ENCODE results near the gene PLXDC2. TPM values are rescaled to one million over a fixed set of nuclear protein-coding genes. Genes with fewer than 3 reads are reported as not detected.

The PLXDC2 gene
- total and polyA plus RNA-seq, 10 of the 15 experiments (the other 5 are each of a cell fraction or from before 2014, with no cell fraction given) = 0.05 to 1.8 (median 0.14) TPM; not detected in 2

DNA sequence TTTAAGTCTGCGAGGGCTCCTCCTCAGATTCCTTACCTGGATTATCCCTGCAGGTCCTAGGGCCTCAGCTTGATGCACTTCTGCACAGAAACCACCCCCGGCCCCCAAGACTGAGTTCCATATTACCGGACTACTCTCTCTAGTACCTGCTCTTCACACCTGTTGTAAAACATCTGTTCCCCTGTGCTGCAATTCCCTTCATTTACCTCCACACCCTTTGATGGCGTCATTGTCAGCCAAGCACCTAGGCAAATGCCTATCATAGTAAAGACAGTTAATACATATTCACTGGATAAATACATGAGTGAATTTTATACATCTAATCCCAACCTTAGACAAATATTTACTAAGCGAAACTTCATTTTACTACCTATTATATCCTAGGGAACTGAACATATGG lies 275.5 kb downstream of the PLXDC2 start:
- TF ChIP-seq, protein P1, sequence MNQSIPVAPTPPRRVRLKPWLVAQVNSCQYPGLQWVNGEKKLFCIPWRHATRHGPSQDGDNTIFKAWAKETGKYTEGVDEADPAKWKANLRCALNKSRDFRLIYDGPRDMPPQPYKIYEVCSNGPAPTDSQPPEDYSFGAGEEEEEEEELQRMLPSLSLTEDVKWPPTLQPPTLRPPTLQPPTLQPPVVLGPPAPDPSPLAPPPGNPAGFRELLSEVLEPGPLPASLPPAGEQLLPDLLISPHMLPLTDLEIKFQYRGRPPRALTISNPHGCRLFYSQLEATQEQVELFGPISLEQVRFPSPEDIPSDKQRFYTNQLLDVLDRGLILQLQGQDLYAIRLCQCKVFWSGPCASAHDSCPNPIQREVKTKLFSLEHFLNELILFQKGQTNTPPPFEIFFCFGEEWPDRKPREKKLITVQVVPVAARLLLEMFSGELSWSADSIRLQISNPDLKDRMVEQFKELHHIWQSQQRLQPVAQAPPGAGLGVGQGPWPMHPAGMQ (IDR thresholded peaks at IDR 0.05; ENCODE audit: borderline replicate concordance) = no peak
- TF ChIP-seq, protein P2, sequence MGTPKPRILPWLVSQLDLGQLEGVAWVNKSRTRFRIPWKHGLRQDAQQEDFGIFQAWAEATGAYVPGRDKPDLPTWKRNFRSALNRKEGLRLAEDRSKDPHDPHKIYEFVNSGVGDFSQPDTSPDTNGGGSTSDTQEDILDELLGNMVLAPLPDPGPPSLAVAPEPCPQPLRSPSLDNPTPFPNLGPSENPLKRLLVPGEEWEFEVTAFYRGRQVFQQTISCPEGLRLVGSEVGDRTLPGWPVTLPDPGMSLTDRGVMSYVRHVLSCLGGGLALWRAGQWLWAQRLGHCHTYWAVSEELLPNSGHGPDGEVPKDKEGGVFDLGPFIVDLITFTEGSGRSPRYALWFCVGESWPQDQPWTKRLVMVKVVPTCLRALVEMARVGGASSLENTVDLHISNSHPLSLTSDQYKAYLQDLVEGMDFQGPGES (IDR thresholded peaks at IDR 0.05) = no peak
- TF ChIP-seq ZSCAN29 (IDR thresholded peaks at IDR 0.05) (no peak), RFX5 (IDR thresholded peaks at IDR 0.05; ENCODE audit: low read depth, low read length) (no peak), HDAC6 (IDR thresholded peaks at IDR 0.05; ENCODE audit: unreplicated experiment) (no peak), TAF1 (IDR thresholded peaks at IDR 0.05; ENCODE audit: borderline replicate concordance, low read depth, low read length) (no peak), ZZZ3 (IDR thresholded peaks at IDR 0.05; ENCODE audit: control insufficient read depth, insufficient read length, low read depth) (no peak), MTA3 (IDR thresholded peaks at IDR 0.05; ENCODE audit: borderline replicate concordance, low read length) (no peak)
- TF ChIP-seq, protein P3, sequence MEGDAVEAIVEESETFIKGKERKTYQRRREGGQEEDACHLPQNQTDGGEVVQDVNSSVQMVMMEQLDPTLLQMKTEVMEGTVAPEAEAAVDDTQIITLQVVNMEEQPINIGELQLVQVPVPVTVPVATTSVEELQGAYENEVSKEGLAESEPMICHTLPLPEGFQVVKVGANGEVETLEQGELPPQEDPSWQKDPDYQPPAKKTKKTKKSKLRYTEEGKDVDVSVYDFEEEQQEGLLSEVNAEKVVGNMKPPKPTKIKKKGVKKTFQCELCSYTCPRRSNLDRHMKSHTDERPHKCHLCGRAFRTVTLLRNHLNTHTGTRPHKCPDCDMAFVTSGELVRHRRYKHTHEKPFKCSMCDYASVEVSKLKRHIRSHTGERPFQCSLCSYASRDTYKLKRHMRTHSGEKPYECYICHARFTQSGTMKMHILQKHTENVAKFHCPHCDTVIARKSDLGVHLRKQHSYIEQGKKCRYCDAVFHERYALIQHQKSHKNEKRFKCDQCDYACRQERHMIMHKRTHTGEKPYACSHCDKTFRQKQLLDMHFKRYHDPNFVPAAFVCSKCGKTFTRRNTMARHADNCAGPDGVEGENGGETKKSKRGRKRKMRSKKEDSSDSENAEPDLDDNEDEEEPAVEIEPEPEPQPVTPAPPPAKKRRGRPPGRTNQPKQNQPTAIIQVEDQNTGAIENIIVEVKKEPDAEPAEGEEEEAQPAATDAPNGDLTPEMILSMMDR (IDR thresholded peaks at IDR 0.05 in 2 of 3, conservative IDR thresholded peaks at IDR 0.05 in 1 of 3; ENCODE audit: control insufficient read depth in 2 of 3, extremely low read depth in 1 of 3, insufficient read depth in 1 of 3, low read depth in 3 of 3, low read length in 3 of 3) = no peak
- TF ChIP-seq, protein P4, sequence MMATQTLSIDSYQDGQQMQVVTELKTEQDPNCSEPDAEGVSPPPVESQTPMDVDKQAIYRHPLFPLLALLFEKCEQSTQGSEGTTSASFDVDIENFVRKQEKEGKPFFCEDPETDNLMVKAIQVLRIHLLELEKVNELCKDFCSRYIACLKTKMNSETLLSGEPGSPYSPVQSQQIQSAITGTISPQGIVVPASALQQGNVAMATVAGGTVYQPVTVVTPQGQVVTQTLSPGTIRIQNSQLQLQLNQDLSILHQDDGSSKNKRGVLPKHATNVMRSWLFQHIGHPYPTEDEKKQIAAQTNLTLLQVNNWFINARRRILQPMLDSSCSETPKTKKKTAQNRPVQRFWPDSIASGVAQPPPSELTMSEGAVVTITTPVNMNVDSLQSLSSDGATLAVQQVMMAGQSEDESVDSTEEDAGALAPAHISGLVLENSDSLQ (IDR thresholded peaks at IDR 0.05) = no peak
- TF ChIP-seq, protein P5, sequence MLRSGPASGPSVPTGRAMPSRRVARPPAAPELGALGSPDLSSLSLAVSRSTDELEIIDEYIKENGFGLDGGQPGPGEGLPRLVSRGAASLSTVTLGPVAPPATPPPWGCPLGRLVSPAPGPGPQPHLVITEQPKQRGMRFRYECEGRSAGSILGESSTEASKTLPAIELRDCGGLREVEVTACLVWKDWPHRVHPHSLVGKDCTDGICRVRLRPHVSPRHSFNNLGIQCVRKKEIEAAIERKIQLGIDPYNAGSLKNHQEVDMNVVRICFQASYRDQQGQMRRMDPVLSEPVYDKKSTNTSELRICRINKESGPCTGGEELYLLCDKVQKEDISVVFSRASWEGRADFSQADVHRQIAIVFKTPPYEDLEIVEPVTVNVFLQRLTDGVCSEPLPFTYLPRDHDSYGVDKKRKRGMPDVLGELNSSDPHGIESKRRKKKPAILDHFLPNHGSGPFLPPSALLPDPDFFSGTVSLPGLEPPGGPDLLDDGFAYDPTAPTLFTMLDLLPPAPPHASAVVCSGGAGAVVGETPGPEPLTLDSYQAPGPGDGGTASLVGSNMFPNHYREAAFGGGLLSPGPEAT (IDR thresholded peaks at IDR 0.05; ENCODE audit: low read depth) = no peak
- intact Hi-C loops (cut with micrococcal nuclease; ENCODE audit: unreplicated experiment) (no loop called here), in situ Hi-C loops (cut with MboI) (no loop called here)
- Histone ChIP-seq H3K79me2 (ENCODE audit: control insufficient read depth, insufficient read depth, low read length) (no peaks in the 10 kb centered on the region), H3K27ac (ENCODE audit: control insufficient read depth, insufficient read depth) (no peak overlapping the region), H2AFZ (ENCODE audit: control insufficient read depth, low read depth, low read length) (no peak overlapping the region), H4K20me1 (ENCODE audit: control insufficient read depth, insufficient read depth) (no peaks in the 10 kb centered on the region), H3K4me1 (ENCODE audit: control insufficient read depth, insufficient read depth, low read length) (no peaks in the 10 kb centered on the region), H3K27me3 (replicated peaks in 1 of 2; ENCODE audit: control insufficient read depth in 2 of 2, insufficient read depth in 2 of 2, low read length in 1 of 2) (no peaks in the 10 kb centered on the region), H3K4me2 (ENCODE audit: control insufficient read depth, insufficient read depth) (no peak overlapping the region), H3K4me3 (no peak overlapping the region), H3K9me3 (replicated peaks; ENCODE audit: control insufficient read depth, insufficient read depth, low read length) (no peaks in the 10 kb centered on the region), H3K9ac (ENCODE audit: control insufficient read depth, insufficient read depth, low read length) (no peak overlapping the region), H3K36me3 (ENCODE audit: control insufficient read depth in 2 of 2, insufficient read depth in 2 of 2, low read length in 1 of 2) (no peaks in the 10 kb centered on the region)
- BruUV-seq (replicated peaks) = no TSS peak
- FAIRE-seq (no peak), ATAC-seq (no peak), DNase-seq (ENCODE audit: low read depth, low spot score) (no peak)
- ChIA-PET CTCF (no interaction called here), POLR2A (no interaction called here), RAD21 (ENCODE audit: unreplicated experiment) (no interaction called here), SMC1A (ENCODE audit: uncharacterized antibody, unreplicated experiment) (interaction anchor here (0.7 kb wide), 1 partner anchor 18 kb away, joined by 3 read pairs; no protein-coding TSS in a partner anchor)
- WGBS (ENCODE audit: insufficient coverage, insufficient replicate concordance, low lambda C conversion rate, missing lambda C conversion rate) = 43% methylated on average over 5 of the region's 5 CpGs
